ENCODE measurements around the gene MDFIC.

Gene MDFIC

DNA sequence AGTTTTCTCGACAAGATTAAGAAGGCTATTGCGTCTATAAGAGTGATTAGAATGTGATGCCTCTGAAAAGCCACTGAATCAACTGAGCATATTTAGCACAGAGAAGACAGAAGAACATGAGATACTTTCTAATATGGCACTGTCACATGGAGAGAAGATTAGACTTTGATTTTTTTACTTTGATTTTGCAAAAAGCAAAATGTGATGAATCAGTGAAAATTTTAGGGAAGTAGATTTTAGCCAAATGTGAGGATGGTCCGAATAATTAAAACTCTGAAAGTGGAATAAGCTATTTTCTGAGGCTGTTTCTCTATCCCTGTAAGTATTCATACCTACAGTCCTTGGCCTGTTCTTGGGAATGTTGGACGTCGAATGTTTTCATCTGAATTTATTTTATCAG is 11.8 kb downstream of the MDFIC start:
- no peaks in the 10 kb centered on the region for H3K9me3 ChIP-seq (ENCODE audit: severe bottlenecking)
- no peak for DNase-seq
- H3K4me3 ChIP-seq (ENCODE audit: low read depth, low read length), result no peak overlapping the region
- TF ChIP-seq CTCF (IDR thresholded peaks at IDR 0.05; ENCODE audit: low read depth, low read length), result no peak
- no peaks in the 10 kb centered on the region for H3K27me3 ChIP-seq (ENCODE audit: insufficient read depth, low read depth, severe bottlenecking)
- H3K36me3 ChIP-seq, result no peaks in the 10 kb centered on the region
- no peak overlapping the region for H3K27ac ChIP-seq

DNA sequence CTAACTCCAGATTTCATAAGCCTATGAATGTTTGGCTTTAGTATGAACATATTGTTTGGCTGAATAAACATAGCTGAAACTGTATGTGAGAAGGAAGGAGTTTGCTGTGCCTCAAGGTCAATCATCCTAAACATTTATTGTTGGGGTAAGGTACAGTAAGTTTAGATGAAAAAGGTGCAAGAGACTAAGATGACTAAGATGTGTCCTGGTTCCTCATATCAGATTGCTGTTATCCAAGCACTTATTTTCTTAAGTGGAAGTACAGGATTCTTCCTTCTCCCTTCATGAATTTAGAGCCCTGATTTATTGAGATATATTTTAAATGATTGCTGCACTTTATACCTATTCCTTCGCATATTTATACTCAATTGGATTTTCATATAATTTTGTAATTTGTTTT is 12.2 kb downstream of the MDFIC start:
- Histone ChIP-seq H3K9me3 (ENCODE audit: severe bottlenecking) (no peaks in the 10 kb centered on the region), H3K27ac (no peak overlapping the region), H3K27me3 (ENCODE audit: insufficient read depth, low read depth, severe bottlenecking) (no peaks in the 10 kb centered on the region), H3K36me3 (no peaks in the 10 kb centered on the region), H3K4me3 (ENCODE audit: low read depth, low read length) (no peak overlapping the region)
- no peak for DNase-seq
- no peak for TF ChIP-seq CTCF (IDR thresholded peaks at IDR 0.05; ENCODE audit: low read depth, low read length)

GRCh38 chr7:114934713-114935112 is 12.8 kb downstream of the MDFIC start:
- no peak for DNase-seq
- TF ChIP-seq CTCF (IDR thresholded peaks at IDR 0.05; ENCODE audit: low read depth, low read length), result no peak
- Histone ChIP-seq H3K27me3 (ENCODE audit: insufficient read depth, low read depth, severe bottlenecking) (no peaks in the 10 kb centered on the region), H3K36me3 (no peaks in the 10 kb centered on the region), H3K4me3 (ENCODE audit: low read depth, low read length) (no peak overlapping the region), H3K9me3 (ENCODE audit: severe bottlenecking) (no peaks in the 10 kb centered on the region), H3K27ac (no peak overlapping the region)

- H3K36me3 ChIP-seq, result no peaks in the 10 kb centered on the region
- no peak for TF ChIP-seq CTCF (IDR thresholded peaks at IDR 0.05; ENCODE audit: low read depth, low read length)
- DNase-seq, result no peak
- H3K4me3 ChIP-seq (ENCODE audit: low read depth, low read length), result no peak overlapping the region
- H3K9me3 ChIP-seq (ENCODE audit: severe bottlenecking), result no peaks in the 10 kb centered on the region
- no peaks in the 10 kb centered on the region for H3K27me3 ChIP-seq (ENCODE audit: insufficient read depth, low read depth, severe bottlenecking)
- H3K27ac ChIP-seq, result no peak overlapping the region
Observed at GRCh38 chr7:114936471-114936870, 14.6 kb downstream of the MDFIC start.

DNA sequence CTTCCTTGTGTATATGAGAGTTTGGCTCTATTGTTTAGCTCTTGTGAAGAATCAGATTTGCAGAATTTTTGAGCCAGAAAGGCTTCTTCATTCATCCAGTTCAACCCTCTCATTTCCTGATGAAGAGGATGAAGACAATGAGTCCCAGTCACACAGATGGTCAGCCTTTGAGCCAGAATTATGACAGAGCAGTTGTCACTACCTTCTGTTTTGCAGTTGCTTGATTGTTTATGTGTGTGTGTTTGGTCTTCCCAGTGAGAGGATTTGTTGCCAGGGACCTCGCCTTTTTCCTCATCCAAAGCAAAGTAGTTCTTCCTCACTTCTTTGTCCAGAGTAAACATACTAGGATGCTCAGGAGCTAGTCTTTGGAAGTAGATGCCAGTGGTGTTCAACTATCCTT is 15.6 kb downstream of the MDFIC start:
- H3K27ac ChIP-seq, result no peak overlapping the region
- DNase-seq, result no peak
- no peak for TF ChIP-seq CTCF (IDR thresholded peaks at IDR 0.05; ENCODE audit: low read depth, low read length)
- H3K4me3 ChIP-seq (ENCODE audit: low read depth, low read length), result no peak overlapping the region
- no peaks in the 10 kb centered on the region for H3K27me3 ChIP-seq (ENCODE audit: insufficient read depth, low read depth, severe bottlenecking)
- H3K9me3 ChIP-seq (ENCODE audit: severe bottlenecking), result no peaks in the 10 kb centered on the region
- H3K36me3 ChIP-seq, result no peaks in the 10 kb centered on the region

- Histone ChIP-seq H3K4me3 (ENCODE audit: low read depth, low read length) (no peak overlapping the region), H3K36me3 (no peaks in the 10 kb centered on the region), H3K27ac (no peak overlapping the region), H3K9me3 (ENCODE audit: severe bottlenecking) (no peaks in the 10 kb centered on the region), H3K27me3 (ENCODE audit: insufficient read depth, low read depth, severe bottlenecking) (no peaks in the 10 kb centered on the region)
- DNase-seq, result no peak
- no peak for TF ChIP-seq CTCF (IDR thresholded peaks at IDR 0.05; ENCODE audit: low read depth, low read length)
Observed at GRCh38 chr7:114938785-114939184, 16.9 kb downstream of the MDFIC start.
